ENCODE data around the gene ADCY10.

GRCh38 chr1:167881786-167882185 lies 32.1 kb downstream of the ADCY10 start:
- TF ChIP-seq, protein P1, sequence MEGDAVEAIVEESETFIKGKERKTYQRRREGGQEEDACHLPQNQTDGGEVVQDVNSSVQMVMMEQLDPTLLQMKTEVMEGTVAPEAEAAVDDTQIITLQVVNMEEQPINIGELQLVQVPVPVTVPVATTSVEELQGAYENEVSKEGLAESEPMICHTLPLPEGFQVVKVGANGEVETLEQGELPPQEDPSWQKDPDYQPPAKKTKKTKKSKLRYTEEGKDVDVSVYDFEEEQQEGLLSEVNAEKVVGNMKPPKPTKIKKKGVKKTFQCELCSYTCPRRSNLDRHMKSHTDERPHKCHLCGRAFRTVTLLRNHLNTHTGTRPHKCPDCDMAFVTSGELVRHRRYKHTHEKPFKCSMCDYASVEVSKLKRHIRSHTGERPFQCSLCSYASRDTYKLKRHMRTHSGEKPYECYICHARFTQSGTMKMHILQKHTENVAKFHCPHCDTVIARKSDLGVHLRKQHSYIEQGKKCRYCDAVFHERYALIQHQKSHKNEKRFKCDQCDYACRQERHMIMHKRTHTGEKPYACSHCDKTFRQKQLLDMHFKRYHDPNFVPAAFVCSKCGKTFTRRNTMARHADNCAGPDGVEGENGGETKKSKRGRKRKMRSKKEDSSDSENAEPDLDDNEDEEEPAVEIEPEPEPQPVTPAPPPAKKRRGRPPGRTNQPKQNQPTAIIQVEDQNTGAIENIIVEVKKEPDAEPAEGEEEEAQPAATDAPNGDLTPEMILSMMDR (IDR thresholded peaks at IDR 0.05; ENCODE audit: low read length) = no peak
- TF ChIP-seq EZH2 (IDR thresholded peaks at IDR 0.05; ENCODE audit: borderline replicate concordance, low read length) = no peak

Data from OCI-LY1 (cell line).